NCI-H1694 treated with DMSO at 0.1 percent for 48 hours (cell line): ENCODE data around the gene ERC2.

Experiments used
- DNase-seq: peaks from one replicate; lab custom pipeline; 2025; lab: John Stamatoyannopoulos, UW

ERC2 gene

GRCh38 chr3:55476515-55476914 lies 991.8 kb downstream of the ERC2 start:
- DNase-seq, result no peak

- DNase-seq, result no peak
Observed at GRCh38 chr3:55474213-55474632, 994.0 kb downstream of the ERC2 start.

- no peak for DNase-seq
Observed at GRCh38 chr3:55473788-55474187, 994.5 kb downstream of the ERC2 start.

GRCh38 chr3:55471522-55472280 lies 996.6 kb downstream of the ERC2 start:
- DNase-seq, result no peak

- no peak for DNase-seq
Observed at GRCh38 chr3:55471084-55471483, 997.2 kb downstream of the ERC2 start.

- DNase-seq, result no peak
Observed at GRCh38 chr3:55469957-55470526, 998.2 kb downstream of the ERC2 start.

- no peak for DNase-seq
Observed at GRCh38 chr3:55468251-55468650, 1000.0 kb downstream of the ERC2 start.

GRCh38 chr3:55467099-55467498 lies 1001.2 kb downstream of the ERC2 start:
- DNase-seq, result no peak

- DNase-seq, result no peak
Observed at GRCh38 chr3:55466526-55466925, 1001.7 kb downstream of the ERC2 start.

GRCh38 chr3:55461896-55462295 lies 1006.4 kb downstream of the ERC2 start:
- DNase-seq, result no peak

GRCh38 chr3:55459838-55460237 lies 1008.4 kb downstream of the ERC2 start:
- no peak for DNase-seq
